HEK293 (cell line): Measurements from ENCODE around the gene SLC10A4.

Experiments
- GLIS2 ChIP-seq: fragments of 450-650 bp; formaldehyde crosslinking; IDR thresholded peaks from 2 replicates; pipeline ENCODE4 v1.5.1; 2016; ENCODE audit warnings: missing biosample characterization, missing genetic modification characterization
- HOXA7 ChIP-seq: sonication (generic); formaldehyde crosslinking; IDR thresholded peaks from 2 replicates; pipeline ENCODE4 v1.8.1; 2022; ENCODE audit warnings: missing genetic modification reagents, borderline replicate concordance
- MEIS1 ChIP-seq: sonication (generic); formaldehyde crosslinking; IDR thresholded peaks from 2 replicates; pipeline ENCODE4 v1.8.1; 2022; ENCODE audit warnings: missing genetic modification reagents, mild to moderate bottlenecking, borderline replicate concordance
- YY1 ChIP-seq: fragments of 450-650 bp; formaldehyde crosslinking; IDR thresholded peaks from 2 replicates; pipeline ENCODE4 v1.5.1; 2018; ENCODE audit warnings: missing biosample characterization, missing genetic modification characterization
- ZBTB1 ChIP-seq: fragments of 450-650 bp; formaldehyde crosslinking; IDR thresholded peaks from 2 replicates; pipeline ENCODE4 v1.5.1; 2016; ENCODE audit warnings: missing biosample characterization, missing genetic modification characterization
- ZFP3 ChIP-seq: fragments of 450-650 bp; formaldehyde crosslinking; IDR thresholded peaks from 2 replicates; pipeline ENCODE4 v1.5.1; 2016; ENCODE audit warnings: low read depth, missing biosample characterization, missing genetic modification characterization
- ZNF155 ChIP-seq: fragments of 450-650 bp; formaldehyde crosslinking; IDR thresholded peaks from 2 replicates; pipeline ENCODE4 v1.5.1; 2016; ENCODE audit warnings: missing biosample characterization, missing genetic modification characterization
- ZNF24 ChIP-seq: fragments of 450-650 bp; formaldehyde crosslinking; IDR thresholded peaks from 2 replicates; pipeline ENCODE4 v1.5.1; 2016; ENCODE audit warnings: missing biosample characterization, missing genetic modification characterization
- ZNF274 ChIP-seq, 2 experiments: fragments of 200-500 bp in 1 of 2; fragments of 450-650 bp in 1 of 2; sonication (Bioruptor generic) in 1 of 2; formaldehyde crosslinking in 1 of 2; IDR thresholded peaks; 2 replicates each; pipeline versions ENCODE4 v1.5.1 to v1.6.1; 2014 to 2016; ENCODE audit warnings: borderline replicate concordance in 1 of 2, inconsistent platforms in 1 of 2, low read length in 1 of 2, missing biosample characterization in 1 of 2, missing genetic modification characterization in 1 of 2
- TF ChIP-seq, protein P1 (sequence below): fragments of 450-650 bp; formaldehyde crosslinking; IDR thresholded peaks from 2 replicates; pipeline ENCODE4 v1.5.1; 2016; ENCODE audit warnings: missing biosample characterization, missing genetic modification characterization
- TF ChIP-seq, protein P2 (sequence below): fragments of 450-650 bp; formaldehyde crosslinking; IDR thresholded peaks from 2 replicates; pipeline ENCODE4 v1.5.1; 2016; ENCODE audit warnings: missing biosample characterization, missing genetic modification characterization
- TF ChIP-seq, protein P3 (sequence below): fragments of 450-650 bp; formaldehyde crosslinking; IDR thresholded peaks from 2 replicates; pipeline ENCODE4 v1.5.1; 2016; ENCODE audit warnings: missing biosample characterization, missing genetic modification characterization
- TF ChIP-seq, protein P4 (sequence below): fragments of 450-650 bp; formaldehyde crosslinking; IDR thresholded peaks from 2 replicates; pipeline ENCODE4 v1.5.1; 2016; ENCODE audit warnings: missing biosample characterization, missing genetic modification characterization
- TF ChIP-seq, protein P5 (sequence below): fragments of 450-650 bp; formaldehyde crosslinking; IDR thresholded peaks from 2 replicates; pipeline ENCODE4 v1.5.1; 2016; ENCODE audit warnings: missing biosample characterization, missing genetic modification characterization, borderline replicate concordance

DNA sequence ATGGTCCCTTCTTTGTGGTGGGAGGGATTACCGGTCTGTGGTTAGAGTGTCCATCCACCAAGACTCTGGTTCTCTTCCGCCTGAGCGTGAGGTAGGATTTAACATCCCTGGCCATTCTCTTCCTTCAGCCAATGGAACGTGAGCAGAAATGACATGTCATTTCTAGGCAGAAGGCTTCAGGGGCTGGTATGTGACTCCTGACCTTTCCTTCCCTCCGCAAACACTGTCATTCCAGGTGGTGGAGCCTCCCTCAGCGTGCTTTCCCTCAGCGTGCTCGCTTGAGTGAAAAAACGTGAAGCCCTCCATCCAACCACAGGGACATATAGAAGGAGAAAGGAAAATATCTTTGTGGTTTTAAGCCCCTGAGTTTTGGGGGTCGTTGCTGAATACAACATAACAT, 34.0 kb upstream of the SLC10A4 start:
- TF ChIP-seq, protein P1, sequence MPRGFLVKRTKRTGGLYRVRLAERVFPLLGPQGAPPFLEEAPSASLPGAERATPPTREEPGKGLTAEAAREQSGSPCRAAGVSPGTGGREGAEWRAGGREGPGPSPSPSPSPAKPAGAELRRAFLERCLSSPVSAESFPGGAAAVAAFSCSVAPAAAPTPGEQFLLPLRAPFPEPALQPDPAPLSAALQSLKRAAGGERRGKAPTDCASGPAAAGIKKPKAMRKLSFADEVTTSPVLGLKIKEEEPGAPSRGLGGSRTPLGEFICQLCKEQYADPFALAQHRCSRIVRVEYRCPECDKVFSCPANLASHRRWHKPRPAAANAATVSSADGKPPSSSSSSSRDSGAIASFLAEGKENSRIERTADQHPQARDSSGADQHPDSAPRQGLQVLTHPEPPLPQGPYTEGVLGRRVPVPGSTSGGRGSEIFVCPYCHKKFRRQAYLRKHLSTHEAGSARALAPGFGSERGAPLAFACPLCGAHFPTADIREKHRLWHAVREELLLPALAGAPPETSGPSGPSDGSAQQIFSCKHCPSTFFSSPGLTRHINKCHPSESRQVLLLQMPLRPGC (tag by site-specific recombination): no peak
- TF ChIP-seq, protein P2, sequence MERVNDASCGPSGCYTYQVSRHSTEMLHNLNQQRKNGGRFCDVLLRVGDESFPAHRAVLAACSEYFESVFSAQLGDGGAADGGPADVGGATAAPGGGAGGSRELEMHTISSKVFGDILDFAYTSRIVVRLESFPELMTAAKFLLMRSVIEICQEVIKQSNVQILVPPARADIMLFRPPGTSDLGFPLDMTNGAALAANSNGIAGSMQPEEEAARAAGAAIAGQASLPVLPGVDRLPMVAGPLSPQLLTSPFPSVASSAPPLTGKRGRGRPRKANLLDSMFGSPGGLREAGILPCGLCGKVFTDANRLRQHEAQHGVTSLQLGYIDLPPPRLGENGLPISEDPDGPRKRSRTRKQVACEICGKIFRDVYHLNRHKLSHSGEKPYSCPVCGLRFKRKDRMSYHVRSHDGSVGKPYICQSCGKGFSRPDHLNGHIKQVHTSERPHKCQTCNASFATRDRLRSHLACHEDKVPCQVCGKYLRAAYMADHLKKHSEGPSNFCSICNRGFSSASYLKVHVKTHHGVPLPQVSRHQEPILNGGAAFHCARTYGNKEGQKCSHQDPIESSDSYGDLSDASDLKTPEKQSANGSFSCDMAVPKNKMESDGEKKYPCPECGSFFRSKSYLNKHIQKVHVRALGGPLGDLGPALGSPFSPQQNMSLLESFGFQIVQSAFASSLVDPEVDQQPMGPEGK (tag by site-specific recombination): no peak
- TF ChIP-seq, protein P3, sequence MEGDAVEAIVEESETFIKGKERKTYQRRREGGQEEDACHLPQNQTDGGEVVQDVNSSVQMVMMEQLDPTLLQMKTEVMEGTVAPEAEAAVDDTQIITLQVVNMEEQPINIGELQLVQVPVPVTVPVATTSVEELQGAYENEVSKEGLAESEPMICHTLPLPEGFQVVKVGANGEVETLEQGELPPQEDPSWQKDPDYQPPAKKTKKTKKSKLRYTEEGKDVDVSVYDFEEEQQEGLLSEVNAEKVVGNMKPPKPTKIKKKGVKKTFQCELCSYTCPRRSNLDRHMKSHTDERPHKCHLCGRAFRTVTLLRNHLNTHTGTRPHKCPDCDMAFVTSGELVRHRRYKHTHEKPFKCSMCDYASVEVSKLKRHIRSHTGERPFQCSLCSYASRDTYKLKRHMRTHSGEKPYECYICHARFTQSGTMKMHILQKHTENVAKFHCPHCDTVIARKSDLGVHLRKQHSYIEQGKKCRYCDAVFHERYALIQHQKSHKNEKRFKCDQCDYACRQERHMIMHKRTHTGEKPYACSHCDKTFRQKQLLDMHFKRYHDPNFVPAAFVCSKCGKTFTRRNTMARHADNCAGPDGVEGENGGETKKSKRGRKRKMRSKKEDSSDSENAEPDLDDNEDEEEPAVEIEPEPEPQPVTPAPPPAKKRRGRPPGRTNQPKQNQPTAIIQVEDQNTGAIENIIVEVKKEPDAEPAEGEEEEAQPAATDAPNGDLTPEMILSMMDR: no peak
- no peak for TF ChIP-seq MEIS1 (CRISPR knock-in tag)
- no peak for TF ChIP-seq YY1
- no peak for TF ChIP-seq ZNF24 (tag by site-specific recombination)
- TF ChIP-seq, protein P4, sequence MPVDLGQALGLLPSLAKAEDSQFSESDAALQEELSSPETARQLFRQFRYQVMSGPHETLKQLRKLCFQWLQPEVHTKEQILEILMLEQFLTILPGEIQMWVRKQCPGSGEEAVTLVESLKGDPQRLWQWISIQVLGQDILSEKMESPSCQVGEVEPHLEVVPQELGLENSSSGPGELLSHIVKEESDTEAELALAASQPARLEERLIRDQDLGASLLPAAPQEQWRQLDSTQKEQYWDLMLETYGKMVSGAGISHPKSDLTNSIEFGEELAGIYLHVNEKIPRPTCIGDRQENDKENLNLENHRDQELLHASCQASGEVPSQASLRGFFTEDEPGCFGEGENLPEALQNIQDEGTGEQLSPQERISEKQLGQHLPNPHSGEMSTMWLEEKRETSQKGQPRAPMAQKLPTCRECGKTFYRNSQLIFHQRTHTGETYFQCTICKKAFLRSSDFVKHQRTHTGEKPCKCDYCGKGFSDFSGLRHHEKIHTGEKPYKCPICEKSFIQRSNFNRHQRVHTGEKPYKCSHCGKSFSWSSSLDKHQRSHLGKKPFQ: no peak
- no peak for TF ChIP-seq ZFP3 (tag by site-specific recombination)
- TF ChIP-seq HOXA7 (CRISPR knock-in tag): no peak
- TF ChIP-seq ZNF274 (IDR thresholded peaks at IDR 0.05; ENCODE audit: low read length): no peak
- no peak for TF ChIP-seq ZNF274 (tag by site-specific recombination; IDR thresholded peaks at IDR 0.05; ENCODE audit: borderline replicate concordance)
- no peak for TF ChIP-seq ZNF155 (tag by site-specific recombination)
- no peak for TF ChIP-seq ZBTB1 (tag by site-specific recombination)
- no peak for TF ChIP-seq GLIS2 (tag by site-specific recombination)
- TF ChIP-seq, protein P5, sequence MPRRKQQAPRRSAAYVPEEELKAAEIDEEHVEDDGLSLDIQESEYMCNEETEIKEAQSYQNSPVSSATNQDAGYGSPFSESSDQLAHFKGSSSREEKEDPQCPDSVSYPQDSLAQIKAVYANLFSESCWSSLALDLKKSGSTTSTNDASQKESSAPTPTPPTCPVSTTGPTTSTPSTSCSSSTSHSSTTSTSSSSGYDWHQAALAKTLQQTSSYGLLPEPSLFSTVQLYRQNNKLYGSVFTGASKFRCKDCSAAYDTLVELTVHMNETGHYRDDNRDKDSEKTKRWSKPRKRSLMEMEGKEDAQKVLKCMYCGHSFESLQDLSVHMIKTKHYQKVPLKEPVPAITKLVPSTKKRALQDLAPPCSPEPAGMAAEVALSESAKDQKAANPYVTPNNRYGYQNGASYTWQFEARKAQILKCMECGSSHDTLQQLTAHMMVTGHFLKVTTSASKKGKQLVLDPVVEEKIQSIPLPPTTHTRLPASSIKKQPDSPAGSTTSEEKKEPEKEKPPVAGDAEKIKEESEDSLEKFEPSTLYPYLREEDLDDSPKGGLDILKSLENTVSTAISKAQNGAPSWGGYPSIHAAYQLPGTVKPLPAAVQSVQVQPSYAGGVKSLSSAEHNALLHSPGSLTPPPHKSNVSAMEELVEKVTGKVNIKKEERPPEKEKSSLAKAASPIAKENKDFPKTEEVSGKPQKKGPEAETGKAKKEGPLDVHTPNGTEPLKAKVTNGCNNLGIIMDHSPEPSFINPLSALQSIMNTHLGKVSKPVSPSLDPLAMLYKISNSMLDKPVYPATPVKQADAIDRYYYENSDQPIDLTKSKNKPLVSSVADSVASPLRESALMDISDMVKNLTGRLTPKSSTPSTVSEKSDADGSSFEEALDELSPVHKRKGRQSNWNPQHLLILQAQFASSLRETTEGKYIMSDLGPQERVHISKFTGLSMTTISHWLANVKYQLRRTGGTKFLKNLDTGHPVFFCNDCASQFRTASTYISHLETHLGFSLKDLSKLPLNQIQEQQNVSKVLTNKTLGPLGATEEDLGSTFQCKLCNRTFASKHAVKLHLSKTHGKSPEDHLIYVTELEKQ (tag by site-specific recombination): no peak
